Activated CD4-positive, alpha-beta T cell treated with anti-CD3 and anti-CD28 coated beads for 4 hours (primary cell): Measurements from ENCODE around the gene ICE2.

ENCODE experiments used
- DNase-seq, 2 donors: peaks; one replicate each; pipeline ENCODE4 v3.0.0-alpha.2; 2020

ICE2 gene

GRCh38 chr15:60478566-60479360 lies at the start of gene ICE2:
Gene ICE2 (minus strand): TSS chr15:60479142. CDS start chr15:60477977, 1,165 bp downstream.
- peak; percentile 95 to 96 for DNase-seq

- DNase-seq, result peak in 1 of 2 donors; percentile 28
Measured at GRCh38 chr15:60528530-60528929, 49.6 kb upstream of the ICE2 start.

GRCh38 chr15:60527456-60527855 lies 48.5 kb upstream of the ICE2 start:
- DNase-seq, result no peak

GRCh38 chr15:60526127-60526616 lies 47.2 kb upstream of the ICE2 start:
- DNase-seq, result no peak

DNA sequence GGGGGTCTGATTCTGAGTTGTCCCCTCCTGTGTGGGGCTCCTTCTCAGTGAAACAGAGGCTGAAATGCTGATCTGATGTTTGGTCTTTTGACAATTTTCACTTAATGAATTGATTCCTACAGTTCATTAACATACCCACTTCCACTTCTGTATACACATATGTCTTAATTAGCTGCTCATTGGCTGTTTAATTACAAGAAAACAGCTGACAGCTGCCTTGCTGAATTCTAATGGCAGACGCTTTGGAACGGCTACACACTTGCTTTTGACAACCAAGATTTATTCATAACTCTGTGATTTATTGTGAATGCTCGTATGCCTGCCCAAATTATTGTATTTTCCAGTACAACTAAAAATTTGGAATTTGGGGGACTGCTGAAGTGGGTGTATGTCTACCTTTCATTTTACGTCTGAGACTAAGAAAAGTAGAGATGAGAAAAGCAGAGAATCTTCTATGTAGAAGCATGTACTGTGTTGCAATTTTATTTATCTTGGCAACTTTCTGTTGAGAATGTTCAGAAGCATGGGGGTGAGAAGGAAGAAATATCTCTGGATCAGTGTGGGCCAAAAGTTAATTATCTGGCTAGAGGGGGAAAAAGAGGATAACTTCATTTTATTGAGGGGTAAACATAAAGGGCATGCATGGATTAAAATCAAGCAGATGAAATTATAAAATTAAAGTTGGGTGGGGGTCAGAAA lies 46.5 kb upstream of the ICE2 start:
- DNase-seq, result no peak

DNA sequence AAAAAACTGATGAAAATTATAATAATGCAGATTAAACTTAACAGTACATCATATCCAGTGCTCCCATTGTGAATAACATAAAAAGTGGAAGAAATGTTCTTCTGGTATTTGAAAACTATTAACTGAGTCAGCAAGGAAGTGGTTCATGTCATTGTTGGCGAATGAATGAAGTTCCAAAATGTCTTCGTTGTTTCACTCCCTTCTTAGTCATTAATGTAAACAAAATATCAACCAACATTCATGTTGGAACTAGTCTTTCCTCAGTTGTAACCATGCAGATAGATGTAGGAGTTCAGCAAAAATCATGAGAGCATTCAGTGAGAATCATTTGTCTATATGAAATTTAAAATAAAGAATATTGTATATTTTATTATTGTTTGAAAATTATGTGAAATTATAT lies 44.1 kb upstream of the ICE2 start:
- no peak for DNase-seq

DNA sequence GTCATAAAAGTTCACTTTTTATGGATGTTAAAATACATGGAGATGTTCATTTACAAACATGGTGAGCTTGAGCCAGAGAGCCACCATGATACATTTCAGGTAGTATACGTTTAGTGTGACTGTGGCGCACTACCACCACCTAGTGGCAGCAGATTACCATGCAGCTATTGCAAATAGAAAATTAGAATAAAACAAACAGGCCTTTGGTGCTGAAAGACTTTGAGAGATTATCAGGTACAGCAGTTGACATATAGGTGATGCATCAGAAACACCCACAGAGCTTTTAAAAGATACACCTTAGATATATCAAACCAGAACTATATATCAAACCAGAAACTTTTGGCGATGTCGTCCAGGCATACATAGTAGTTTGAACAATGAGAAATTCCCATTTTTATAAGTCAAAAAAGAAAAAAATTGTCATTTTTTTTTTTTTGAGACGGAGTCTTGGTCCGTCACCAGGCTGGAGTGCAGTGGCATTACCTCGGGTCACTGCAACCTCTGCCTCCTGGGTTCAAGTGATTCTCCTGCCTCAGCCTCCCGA lies 42.0 kb upstream of the ICE2 start:
- DNase-seq, result peak; percentile 74 to 86

GRCh38 chr15:60520013-60520824 lies 41.3 kb upstream of the ICE2 start:
- no peak for DNase-seq

- no peak for DNase-seq
Measured at GRCh38 chr15:60519218-60519617, 40.3 kb upstream of the ICE2 start.

GRCh38 chr15:60518511-60518910 lies 39.6 kb upstream of the ICE2 start:
- DNase-seq, result no peak

GRCh38 chr15:60514261-60514881 lies 35.4 kb upstream of the ICE2 start:
- DNase-seq, result no peak

DNA sequence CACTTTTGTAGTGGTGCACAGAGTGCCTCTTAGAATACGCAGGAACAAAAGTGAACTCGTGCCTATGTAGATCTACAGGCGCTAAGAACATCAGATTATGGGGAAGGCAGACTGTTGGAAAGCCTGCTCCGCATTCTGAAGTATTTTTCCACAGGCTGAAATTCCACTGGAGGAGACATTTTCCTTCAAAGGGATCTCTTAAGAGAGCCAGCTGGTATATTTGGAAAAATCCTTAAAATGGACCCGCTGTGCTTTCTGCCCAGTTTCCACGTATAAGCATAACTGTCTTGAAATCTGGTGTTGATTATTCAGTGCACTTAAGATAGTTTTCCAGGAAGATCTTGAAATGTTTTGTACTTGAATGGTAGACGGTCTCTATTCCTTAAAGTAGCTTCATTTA lies 34.7 kb upstream of the ICE2 start:
- no peak for DNase-seq

DNA sequence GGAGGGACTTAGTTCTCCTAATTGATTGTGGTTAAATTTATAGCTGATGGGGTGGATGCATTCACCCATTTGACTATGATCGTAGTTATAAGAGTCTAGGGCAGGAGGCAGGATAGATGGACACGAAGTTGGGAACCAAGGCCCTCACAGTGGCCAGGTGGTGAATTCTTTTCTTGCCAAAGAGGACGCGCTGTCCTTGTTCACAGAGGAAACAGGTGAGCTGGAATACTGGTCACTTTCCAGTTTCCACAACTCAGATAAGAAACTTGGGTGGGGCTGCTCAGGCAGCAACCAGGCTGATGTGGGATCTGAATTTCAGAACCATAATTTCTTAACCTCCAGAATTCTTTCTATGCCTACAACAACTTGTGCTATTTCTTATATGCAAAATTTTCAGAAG lies 34.0 kb upstream of the ICE2 start:
- DNase-seq, result no peak

DNA sequence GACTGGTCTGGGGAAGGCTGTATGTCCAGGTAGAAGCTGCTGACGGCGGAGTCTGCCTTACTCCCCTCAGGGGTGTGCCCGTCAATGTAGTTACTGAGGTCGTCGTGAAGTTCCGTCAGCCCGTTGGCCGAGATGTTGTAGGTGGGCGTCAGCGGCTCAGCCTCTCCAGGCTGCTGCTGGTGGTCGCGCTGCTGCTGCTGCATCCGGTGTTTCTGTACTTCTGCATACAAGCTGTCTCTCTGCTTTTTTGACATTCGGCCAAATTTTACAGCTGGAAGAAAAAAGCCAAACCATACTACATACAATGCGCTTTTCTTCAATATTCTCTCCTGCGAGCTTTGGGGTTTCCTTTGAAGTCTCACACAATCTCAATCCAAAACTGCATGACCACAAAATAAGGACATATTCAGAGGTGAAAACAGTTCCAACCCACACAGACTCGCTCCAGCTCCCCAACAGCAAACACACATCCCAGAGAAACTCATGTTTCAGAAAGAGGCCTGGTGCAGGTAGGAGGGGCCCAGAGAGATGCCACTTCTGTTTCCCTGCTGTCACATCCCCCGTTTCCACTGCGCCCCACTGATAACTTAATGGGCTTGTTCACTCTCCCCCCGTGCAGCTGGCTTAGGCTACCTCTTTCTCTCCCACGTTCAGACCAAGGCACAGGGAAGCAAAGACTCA lies 32.5 kb upstream of the ICE2 start:
- DNase-seq, result no peak

DNA sequence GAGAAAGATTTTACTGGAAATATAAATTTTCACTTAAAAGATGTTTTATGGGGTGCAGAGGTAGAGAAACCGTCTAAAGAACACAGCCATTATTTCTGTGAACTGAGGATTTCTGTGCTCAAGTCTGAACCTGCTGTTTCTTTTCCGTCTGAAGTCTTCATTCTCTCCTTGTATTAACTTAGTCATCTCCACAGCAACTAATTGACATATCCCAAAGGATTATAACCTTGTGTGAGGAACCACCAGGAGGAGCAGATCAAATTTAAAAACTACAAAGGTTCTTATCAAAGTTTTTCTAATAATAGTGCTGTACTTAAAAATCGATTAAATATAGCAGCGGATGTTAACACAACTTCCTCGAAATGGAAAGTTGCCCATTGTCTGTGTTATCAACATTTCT lies 31.1 kb upstream of the ICE2 start:
- no peak for DNase-seq

DNA sequence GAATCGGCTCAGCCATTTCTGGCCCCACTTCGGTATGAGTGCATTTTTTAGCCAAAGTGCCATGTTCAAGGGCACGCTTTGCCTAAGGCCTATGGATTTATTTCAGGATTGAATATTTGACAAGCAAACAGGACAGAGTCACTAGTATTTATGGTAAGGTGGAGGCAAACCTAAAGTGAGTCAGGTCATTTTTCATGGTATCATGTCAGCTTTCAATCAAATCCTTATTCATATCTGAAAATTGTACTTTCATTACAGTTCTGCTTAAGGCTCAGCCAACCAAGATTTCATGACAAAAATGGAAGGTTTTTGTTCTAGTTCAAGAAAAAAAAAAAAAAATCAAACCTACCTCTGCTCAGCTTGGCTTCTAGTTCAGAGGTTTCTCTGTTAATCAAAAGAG lies 30.5 kb upstream of the ICE2 start:
- no peak for DNase-seq

DNA sequence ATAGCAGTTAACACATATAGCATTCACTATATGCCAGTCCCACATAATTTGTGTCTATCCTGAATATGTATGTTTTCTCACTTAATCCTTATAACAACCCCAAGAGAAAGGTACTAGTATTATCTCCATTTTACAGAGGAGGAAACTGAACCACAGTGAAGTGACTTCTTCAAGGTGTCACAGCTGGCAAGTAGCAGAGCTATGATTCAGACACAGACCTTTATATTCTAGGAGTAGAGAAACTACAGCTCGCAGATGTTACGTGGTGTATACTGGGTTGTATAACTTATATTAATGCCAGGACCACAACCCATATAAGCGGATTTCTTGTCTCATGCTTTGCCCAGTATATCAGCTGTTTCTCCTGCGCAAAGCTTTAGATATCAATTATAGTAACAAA lies 29.5 kb upstream of the ICE2 start:
- DNase-seq, result no peak

DNA sequence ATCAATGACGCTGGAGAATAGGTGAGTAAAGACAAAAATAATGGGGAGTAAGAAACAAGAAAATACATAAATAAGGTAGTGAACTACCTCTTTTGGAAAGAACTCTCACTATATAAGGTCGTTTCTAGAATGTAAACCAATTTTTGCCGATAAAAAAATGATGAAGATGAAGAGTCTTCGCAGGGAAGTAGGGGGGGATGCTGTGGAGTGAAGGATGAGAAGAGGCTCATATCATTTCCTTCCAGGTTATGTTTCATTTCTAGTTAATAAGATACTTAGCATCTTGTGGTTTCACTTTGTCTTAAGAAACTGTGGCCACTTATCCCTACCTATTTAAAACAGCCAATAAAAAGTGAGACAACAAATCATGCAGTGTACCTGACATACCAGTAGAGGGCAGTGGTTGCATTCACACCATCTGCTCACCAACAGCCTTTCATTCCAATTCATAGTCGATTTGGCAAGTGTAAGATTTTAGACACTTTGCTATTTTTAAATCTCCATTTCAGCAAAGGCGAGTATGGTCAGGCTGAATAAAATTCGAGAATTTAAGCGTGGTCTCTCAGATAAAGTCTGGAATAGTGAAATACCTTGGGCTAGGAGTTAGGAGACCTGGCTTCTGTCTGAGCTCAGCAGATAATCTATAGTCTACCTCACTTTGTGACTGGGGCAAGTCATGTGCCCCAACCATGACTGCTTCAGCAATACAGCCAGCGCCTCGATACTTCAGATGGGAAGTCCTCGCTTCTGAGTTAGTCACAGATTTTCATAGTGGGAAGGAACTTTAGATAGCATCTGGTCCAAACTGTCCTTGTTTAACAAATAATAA lies 28.9 kb upstream of the ICE2 start:
- peak; percentile 53 to 58 for DNase-seq

DNA sequence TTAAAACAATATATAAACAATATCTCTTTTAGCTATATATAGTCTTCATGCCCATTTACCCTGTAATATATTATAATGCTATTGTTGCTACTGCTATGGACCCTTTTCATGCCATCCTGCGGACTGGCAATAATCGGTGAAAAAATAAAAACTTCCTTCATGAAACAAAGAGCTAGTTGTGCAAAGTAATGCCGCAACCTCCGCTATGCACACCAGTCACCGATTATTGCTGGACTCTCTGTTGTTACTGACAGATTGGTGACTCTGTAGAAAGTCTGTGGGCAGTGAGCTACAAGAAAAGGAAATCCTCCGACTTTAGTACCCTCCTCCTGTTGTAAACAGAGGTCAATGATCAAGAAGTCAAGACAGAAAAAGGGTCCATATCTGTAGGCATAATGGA lies 17.9 kb upstream of the ICE2 start:
- DNase-seq, result no peak

DNA sequence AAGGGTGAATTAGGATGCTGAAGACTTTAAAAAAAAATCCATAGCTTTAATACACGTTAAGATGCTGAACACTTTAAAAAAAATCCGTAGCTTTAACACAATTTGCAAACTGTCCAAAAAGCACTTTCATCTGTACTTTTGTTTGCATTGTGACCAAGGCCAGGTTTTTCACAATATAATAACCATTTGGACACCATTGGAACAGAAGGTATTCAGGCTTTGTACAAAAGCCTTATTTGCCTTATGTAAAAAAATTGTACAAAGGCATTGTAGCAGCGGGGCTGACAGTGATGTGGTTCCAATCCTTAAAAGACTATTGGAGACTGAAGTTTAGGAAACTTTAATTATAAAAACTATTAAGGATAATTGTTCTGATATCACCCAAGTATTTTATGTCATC lies 15.2 kb upstream of the ICE2 start:
- DNase-seq, result no peak

GRCh38 chr15:60493166-60493565 lies 14.2 kb upstream of the ICE2 start:
- no peak for DNase-seq
